GM23338 (cell line): Measurements from ENCODE around the gene WSCD1. TPM values are rescaled to one million over a fixed set of nuclear protein-coding genes. Genes with fewer than 3 reads are reported as not detected.

Source experiments
- ATAC-seq: fragments of 200-7000 bp; cut with Tn5 transposase; 3 replicates; pipeline ENCODE4 v1.9.1; 2020
- DNase-seq: peaks from one replicate; pipeline ENCODE4 v3.0.0-alpha.2; 2015; ENCODE audit warnings: low spot score
- H2AFZ ChIP-seq: fragments of 200-600 bp; sonication (generic); 2 replicates; pipeline ENCODE4 v1.8.0; 2016; ENCODE audit warnings: antibody characterized with exemption, mild to moderate bottlenecking, moderate library complexity
- H3F3A ChIP-seq: fragments of 200-600 bp; sonication (generic); replicated peaks from 2 replicates; pipeline ENCODE4 v1.8.0; 2017; ENCODE audit warnings: antibody characterized with exemption, mixed run types, low read depth
- H3K27ac ChIP-seq: fragments of 200-600 bp; sonication (generic); 2 replicates; pipeline ENCODE4 v1.6.1; 2016; ENCODE audit warnings: low read depth
- H3K27me3 ChIP-seq: fragments of 200-600 bp; sonication (generic); 2 replicates; pipeline ENCODE4 v1.8.0; 2016; ENCODE audit warnings: mild to moderate bottlenecking, mixed run types, moderate library complexity; ENCODE audit not compliant: insufficient read depth
- H3K36me3 ChIP-seq: fragments of 200-600 bp; sonication (generic); 2 replicates; pipeline ENCODE4 v1.8.0; 2016; ENCODE audit warnings: mild to moderate bottlenecking; ENCODE audit not compliant: insufficient read depth
- H3K4me1 ChIP-seq: fragments of 200-600 bp; sonication (generic); 2 replicates; pipeline ENCODE4 v1.8.0; 2016; ENCODE audit warnings: mild to moderate bottlenecking, moderate library complexity; ENCODE audit not compliant: insufficient read depth
- H3K4me2 ChIP-seq: fragments of 200-600 bp; sonication (generic); 2 replicates; pipeline ENCODE4 v1.7.1; 2017; ENCODE audit warnings: mixed run types
- H3K4me3 ChIP-seq: fragments of 200-600 bp; sonication (generic); 2 replicates; pipeline ENCODE4 v1.6.1; 2016; ENCODE audit warnings: mixed run types
- H3K79me2 ChIP-seq: fragments of 200-600 bp; sonication (generic); replicated peaks from 2 replicates; pipeline ENCODE4 v1.8.0; 2017; ENCODE audit warnings: mild to moderate bottlenecking; ENCODE audit not compliant: insufficient read depth
- H3K9me2 ChIP-seq: fragments of 200-600 bp; sonication (generic); 2 replicates; pipeline ENCODE4 v1.8.0; 2017; ENCODE audit not compliant: insufficient read depth
- H4K20me1 ChIP-seq: fragments of 200-600 bp; sonication (generic); replicated peaks from 2 replicates; pipeline ENCODE4 v1.8.0; 2017; ENCODE audit warnings: mild to moderate bottlenecking; ENCODE audit not compliant: insufficient read depth
- H3K27ac Mint-ChIP-seq: 2 replicates; pipeline ENCODE4 v1.8.0; 2020; ENCODE audit warnings: inconsistent platforms, mild to moderate bottlenecking, moderate library complexity, mixed read lengths
- H3K27me3 Mint-ChIP-seq: 3 replicates; pipeline ENCODE4 v1.8.0; 2022; ENCODE audit warnings: low read depth, mild to moderate bottlenecking, moderate library complexity, mixed read lengths, inconsistent platforms; ENCODE audit not compliant: insufficient read depth, poor library complexity
- H3K36me3 Mint-ChIP-seq: 3 replicates; pipeline ENCODE4 v1.8.0; 2021; ENCODE audit warnings: low read depth, mild to moderate bottlenecking, inconsistent platforms, moderate library complexity, mixed read lengths
- H3K4me1 Mint-ChIP-seq: 3 replicates; pipeline ENCODE4 v1.8.0; 2020; ENCODE audit warnings: mild to moderate bottlenecking, inconsistent platforms, mixed read lengths
- H3K4me3 Mint-ChIP-seq: 3 replicates; pipeline ENCODE4 v1.8.0; 2021; ENCODE audit warnings: moderate library complexity, mild to moderate bottlenecking, inconsistent platforms, mixed read lengths
- H3K9me3 Mint-ChIP-seq: 3 replicates; pipeline ENCODE4 v1.8.0; 2020; ENCODE audit warnings: moderate library complexity, mild to moderate bottlenecking, inconsistent platforms, mixed read lengths
- CREB1 ChIP-seq: fragments of 250-450 bp; sonication (Bioruptor Pico); IDR thresholded peaks from 2 replicates; pipeline ENCODE4 v1.5.0; 2020; ENCODE audit warnings: low read depth, mild to moderate bottlenecking, moderate library complexity
- EZH2 ChIP-seq: fragments of 200-600 bp; sonication (generic); IDR thresholded peaks from one replicate; pipeline ENCODE4 v1.8.0; 2017; ENCODE audit warnings: antibody characterized with exemption, mild to moderate bottlenecking, low read depth; ENCODE audit not compliant: unreplicated experiment
- JUNB ChIP-seq: IDR thresholded peaks from one replicate; pipeline ENCODE4 v1.6.1; 2016; ENCODE audit warnings: antibody characterized with exemption; ENCODE audit not compliant: unreplicated experiment
- NANOG ChIP-seq: IDR thresholded peaks from 2 replicates; pipeline ENCODE4 v1.6.1; 2016; ENCODE audit warnings: antibody characterized with exemption, borderline replicate concordance
- ZNF114 ChIP-seq: fragments of 250-450 bp; sonication (Bioruptor Pico); IDR thresholded peaks from 2 replicates; pipeline ENCODE4 v1.5.0; 2020; ENCODE audit warnings: mild to moderate bottlenecking, moderate library complexity
- ZNF331 ChIP-seq: fragments of 250-450 bp; sonication (Bioruptor Pico); IDR thresholded peaks from 2 replicates; pipeline ENCODE4 v1.5.0; 2020; ENCODE audit warnings: low read depth, mild to moderate bottlenecking, moderate library complexity
- polyA plus RNA-seq: library from polyadenylated mRNA; unstranded; fragments of >200 nt; fragmentation: Nextera tagmentation; extraction: Ambion mirVana; gene quantifications from 2 replicates; pipeline ENCODE4 v1.2.1, GENCODE V29; 2016
- total RNA-seq: library from RNA; depleted of rRNA; stranded (reverse); fragments of >200 nt; shearing (Covaris generic); gene quantifications from 2 replicates; pipeline ENCODE4 v1.2.3, GENCODE V29; 2014
- TF ChIP-seq, protein P1 (sequence below), 2 experiments: fragments of 200-600 bp in 1 of 2; sonication (generic) in 1 of 2; conservative IDR thresholded peaks; 2 replicates each; pipeline versions ENCODE4 v1.5.1 to v1.6.1; 2016 to 2017; ENCODE audit warnings: antibody characterized with exemption in 2 of 2, low read depth in 2 of 2, mild to moderate bottlenecking in 2 of 2, moderate library complexity in 1 of 2
- TF ChIP-seq, protein P2 (sequence below): IDR thresholded peaks from 2 replicates; pipeline ENCODE4 v1.6.1; 2016; ENCODE audit warnings: antibody characterized with exemption
- TF ChIP-seq, protein P3 (sequence below): fragments of 250-450 bp; sonication (Bioruptor Pico); IDR thresholded peaks from 2 replicates; pipeline ENCODE4 v1.5.0; 2020; ENCODE audit warnings: mild to moderate bottlenecking, moderate library complexity
- TF ChIP-seq, protein P4 (sequence below): IDR thresholded peaks from one replicate; pipeline ENCODE4 v1.6.1; 2018; ENCODE audit warnings: antibody characterized with exemption; ENCODE audit not compliant: unreplicated experiment

WSCD1 gene
- total and polyA plus RNA-seq, 2 experiments from 2014 or later = 6.1 to 38.9 TPM

DNA sequence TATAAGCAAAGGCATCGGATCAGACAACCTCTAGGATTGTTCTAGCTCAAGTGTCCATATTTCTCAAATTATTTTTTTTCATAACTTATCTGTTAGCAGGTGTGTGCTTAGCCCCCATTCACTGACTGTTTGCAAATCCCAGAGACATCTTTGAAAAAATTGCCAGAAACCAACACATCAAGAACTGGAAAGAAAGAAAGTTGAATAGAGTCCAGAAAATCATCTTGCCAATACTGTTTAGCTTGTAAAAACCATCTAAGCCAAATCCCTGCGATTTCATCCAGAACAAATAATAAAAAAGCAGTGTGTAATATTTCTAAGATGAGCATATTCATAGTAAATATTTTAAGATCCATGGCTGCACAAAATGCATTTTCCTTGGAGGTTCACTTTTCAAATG lies 64.5 kb downstream of the WSCD1 start:
- no peak overlapping the region for H3K4me3 ChIP-seq
- Mint-ChIP-seq H3K4me1 (peaks cover 19% of the 10 kb centered on the region), H3K36me3 (no peaks in the 10 kb centered on the region), H3K4me3 (no peak overlapping the region), H3K27ac (no peak overlapping the region), H3K27me3 (peaks cover 2% of the 10 kb centered on the region), H3K9me3 (0 out of 3 replicates have a peak, but pooled peaks cover 3% of the 10 kb centered on the region)
- no peak for TF ChIP-seq ZNF114 (CRISPR knock-in tag)
- H3K36me3 ChIP-seq = no peaks in the 10 kb centered on the region
- H3K9me2 ChIP-seq = no peaks in the 10 kb centered on the region
- H4K20me1 ChIP-seq = no peaks in the 10 kb centered on the region
- no peaks in the 10 kb centered on the region for H3K27me3 ChIP-seq
- no peak overlapping the region for H3K27ac ChIP-seq
- no peaks in the 10 kb centered on the region for H3K79me2 ChIP-seq
- no peak overlapping the region for H2AFZ ChIP-seq
- ATAC-seq (no peak), DNase-seq (no peak)
- no peaks in the 10 kb centered on the region for H3F3A ChIP-seq
- no peak overlapping the region for H3K4me2 ChIP-seq
- peaks cover 13% of the 10 kb centered on the region for H3K4me1 ChIP-seq

DNA sequence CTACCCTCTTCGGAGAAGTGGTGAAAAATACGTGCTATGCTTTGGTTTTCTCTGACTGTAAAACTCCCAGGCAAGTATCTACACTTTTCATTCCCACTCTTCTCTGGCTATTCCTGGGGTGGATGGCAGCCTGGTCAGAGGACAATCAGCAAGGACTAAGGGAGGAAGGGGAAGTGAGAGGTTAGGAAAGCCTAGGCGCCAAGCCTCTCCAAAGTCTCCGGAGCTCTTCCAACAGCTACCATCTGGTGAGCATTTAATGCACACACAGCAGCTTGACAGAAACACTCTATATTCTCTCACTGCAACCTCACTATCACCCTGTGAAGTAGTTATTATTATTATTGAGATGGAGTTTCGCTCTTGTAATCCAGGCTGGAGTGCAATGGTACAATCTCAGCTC lies 65.1 kb downstream of the WSCD1 start:
- Histone ChIP-seq H3K4me1 (peaks cover 17% of the 10 kb centered on the region), H3K4me2 (no peak overlapping the region), H3K27me3 (no peaks in the 10 kb centered on the region), H3K27ac (no peak overlapping the region), H3K4me3 (no peak overlapping the region), H2AFZ (no peak overlapping the region), H3K36me3 (no peaks in the 10 kb centered on the region), H4K20me1 (no peaks in the 10 kb centered on the region), H3K9me2 (no peaks in the 10 kb centered on the region), H3F3A (no peaks in the 10 kb centered on the region), H3K79me2 (no peaks in the 10 kb centered on the region)
- no peak for DNase-seq
- ATAC-seq = no peak
- H3K4me3 Mint-ChIP-seq = no peak overlapping the region
- peaks cover 23% of the 10 kb centered on the region for H3K4me1 Mint-ChIP-seq
- H3K9me3 Mint-ChIP-seq = 0 out of 3 replicates have a peak, but pooled peaks cover 3% of the 10 kb centered on the region
- H3K27me3 Mint-ChIP-seq = peaks cover 5% of the 10 kb centered on the region
- H3K36me3 Mint-ChIP-seq = no peaks in the 10 kb centered on the region
- H3K27ac Mint-ChIP-seq = no peak overlapping the region
- TF ChIP-seq CREB1 (CRISPR knock-in tag) (no peak), ZNF331 (CRISPR knock-in tag) (no peak), EZH2 (no peak), JUNB (no peak), NANOG (no peak)
- TF ChIP-seq, protein P1, sequence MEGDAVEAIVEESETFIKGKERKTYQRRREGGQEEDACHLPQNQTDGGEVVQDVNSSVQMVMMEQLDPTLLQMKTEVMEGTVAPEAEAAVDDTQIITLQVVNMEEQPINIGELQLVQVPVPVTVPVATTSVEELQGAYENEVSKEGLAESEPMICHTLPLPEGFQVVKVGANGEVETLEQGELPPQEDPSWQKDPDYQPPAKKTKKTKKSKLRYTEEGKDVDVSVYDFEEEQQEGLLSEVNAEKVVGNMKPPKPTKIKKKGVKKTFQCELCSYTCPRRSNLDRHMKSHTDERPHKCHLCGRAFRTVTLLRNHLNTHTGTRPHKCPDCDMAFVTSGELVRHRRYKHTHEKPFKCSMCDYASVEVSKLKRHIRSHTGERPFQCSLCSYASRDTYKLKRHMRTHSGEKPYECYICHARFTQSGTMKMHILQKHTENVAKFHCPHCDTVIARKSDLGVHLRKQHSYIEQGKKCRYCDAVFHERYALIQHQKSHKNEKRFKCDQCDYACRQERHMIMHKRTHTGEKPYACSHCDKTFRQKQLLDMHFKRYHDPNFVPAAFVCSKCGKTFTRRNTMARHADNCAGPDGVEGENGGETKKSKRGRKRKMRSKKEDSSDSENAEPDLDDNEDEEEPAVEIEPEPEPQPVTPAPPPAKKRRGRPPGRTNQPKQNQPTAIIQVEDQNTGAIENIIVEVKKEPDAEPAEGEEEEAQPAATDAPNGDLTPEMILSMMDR (conservative IDR thresholded peaks at IDR 0.05; ENCODE audit: low read depth in 2 of 2) = no peak
- TF ChIP-seq, protein P2, sequence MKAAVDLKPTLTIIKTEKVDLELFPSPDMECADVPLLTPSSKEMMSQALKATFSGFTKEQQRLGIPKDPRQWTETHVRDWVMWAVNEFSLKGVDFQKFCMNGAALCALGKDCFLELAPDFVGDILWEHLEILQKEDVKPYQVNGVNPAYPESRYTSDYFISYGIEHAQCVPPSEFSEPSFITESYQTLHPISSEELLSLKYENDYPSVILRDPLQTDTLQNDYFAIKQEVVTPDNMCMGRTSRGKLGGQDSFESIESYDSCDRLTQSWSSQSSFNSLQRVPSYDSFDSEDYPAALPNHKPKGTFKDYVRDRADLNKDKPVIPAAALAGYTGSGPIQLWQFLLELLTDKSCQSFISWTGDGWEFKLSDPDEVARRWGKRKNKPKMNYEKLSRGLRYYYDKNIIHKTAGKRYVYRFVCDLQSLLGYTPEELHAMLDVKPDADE = no peak
- TF ChIP-seq, protein P3, sequence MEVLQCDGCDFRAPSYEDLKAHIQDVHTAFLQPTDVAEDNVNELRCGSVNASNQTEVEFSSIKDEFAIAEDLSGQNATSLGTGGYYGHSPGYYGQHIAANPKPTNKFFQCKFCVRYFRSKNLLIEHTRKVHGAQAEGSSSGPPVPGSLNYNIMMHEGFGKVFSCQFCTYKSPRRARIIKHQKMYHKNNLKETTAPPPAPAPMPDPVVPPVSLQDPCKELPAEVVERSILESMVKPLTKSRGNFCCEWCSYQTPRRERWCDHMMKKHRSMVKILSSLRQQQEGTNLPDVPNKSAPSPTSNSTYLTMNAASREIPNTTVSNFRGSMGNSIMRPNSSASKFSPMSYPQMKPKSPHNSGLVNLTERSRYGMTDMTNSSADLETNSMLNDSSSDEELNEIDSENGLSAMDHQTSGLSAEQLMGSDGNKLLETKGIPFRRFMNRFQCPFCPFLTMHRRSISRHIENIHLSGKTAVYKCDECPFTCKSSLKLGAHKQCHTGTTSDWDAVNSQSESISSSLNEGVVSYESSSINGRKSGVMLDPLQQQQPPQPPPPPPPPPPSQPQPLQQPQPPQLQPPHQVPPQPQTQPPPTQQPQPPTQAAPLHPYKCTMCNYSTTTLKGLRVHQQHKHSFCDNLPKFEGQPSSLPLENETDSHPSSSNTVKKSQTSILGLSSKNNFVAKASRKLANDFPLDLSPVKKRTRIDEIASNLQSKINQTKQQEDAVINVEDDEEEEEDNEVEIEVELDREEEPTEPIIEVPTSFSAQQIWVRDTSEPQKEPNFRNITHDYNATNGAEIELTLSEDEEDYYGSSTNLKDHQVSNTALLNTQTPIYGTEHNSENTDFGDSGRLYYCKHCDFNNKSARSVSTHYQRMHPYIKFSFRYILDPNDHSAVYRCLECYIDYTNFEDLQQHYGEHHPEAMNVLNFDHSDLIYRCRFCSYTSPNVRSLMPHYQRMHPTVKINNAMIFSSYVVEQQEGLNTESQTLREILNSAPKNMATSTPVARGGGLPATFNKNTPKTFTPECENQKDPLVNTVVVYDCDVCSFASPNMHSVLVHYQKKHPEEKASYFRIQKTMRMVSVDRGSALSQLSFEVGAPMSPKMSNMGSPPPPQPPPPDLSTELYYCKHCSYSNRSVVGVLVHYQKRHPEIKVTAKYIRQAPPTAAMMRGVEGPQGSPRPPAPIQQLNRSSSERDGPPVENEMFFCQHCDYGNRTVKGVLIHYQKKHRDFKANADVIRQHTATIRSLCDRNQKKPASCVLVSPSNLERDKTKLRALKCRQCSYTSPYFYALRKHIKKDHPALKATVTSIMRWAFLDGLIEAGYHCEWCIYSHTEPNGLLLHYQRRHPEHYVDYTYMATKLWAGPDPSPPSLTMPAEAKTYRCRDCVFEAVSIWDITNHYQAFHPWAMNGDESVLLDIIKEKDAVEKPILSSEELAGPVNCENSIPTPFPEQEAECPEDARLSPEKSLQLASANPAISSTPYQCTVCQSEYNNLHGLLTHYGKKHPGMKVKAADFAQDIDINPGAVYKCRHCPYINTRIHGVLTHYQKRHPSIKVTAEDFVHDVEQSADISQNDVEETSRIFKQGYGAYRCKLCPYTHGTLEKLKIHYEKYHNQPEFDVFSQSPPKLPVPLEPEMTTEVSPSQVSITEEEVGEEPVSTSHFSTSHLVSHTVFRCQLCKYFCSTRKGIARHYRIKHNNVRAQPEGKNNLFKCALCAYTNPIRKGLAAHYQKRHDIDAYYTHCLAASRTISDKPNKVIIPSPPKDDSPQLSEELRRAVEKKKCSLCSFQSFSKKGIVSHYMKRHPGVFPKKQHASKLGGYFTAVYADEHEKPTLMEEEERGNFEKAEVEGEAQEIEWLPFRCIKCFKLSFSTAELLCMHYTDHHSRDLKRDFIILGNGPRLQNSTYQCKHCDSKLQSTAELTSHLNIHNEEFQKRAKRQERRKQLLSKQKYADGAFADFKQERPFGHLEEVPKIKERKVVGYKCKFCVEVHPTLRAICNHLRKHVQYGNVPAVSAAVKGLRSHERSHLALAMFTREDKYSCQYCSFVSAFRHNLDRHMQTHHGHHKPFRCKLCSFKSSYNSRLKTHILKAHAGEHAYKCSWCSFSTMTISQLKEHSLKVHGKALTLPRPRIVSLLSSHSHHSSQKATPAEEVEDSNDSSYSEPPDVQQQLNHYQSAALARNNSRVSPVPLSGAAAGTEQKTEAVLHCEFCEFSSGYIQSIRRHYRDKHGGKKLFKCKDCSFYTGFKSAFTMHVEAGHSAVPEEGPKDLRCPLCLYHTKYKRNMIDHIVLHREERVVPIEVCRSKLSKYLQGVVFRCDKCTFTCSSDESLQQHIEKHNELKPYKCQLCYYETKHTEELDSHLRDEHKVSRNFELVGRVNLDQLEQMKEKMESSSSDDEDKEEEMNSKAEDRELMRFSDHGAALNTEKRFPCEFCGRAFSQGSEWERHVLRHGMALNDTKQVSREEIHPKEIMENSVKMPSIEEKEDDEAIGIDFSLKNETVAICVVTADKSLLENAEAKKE (CRISPR knock-in tag) = no peak
- TF ChIP-seq, protein P4, sequence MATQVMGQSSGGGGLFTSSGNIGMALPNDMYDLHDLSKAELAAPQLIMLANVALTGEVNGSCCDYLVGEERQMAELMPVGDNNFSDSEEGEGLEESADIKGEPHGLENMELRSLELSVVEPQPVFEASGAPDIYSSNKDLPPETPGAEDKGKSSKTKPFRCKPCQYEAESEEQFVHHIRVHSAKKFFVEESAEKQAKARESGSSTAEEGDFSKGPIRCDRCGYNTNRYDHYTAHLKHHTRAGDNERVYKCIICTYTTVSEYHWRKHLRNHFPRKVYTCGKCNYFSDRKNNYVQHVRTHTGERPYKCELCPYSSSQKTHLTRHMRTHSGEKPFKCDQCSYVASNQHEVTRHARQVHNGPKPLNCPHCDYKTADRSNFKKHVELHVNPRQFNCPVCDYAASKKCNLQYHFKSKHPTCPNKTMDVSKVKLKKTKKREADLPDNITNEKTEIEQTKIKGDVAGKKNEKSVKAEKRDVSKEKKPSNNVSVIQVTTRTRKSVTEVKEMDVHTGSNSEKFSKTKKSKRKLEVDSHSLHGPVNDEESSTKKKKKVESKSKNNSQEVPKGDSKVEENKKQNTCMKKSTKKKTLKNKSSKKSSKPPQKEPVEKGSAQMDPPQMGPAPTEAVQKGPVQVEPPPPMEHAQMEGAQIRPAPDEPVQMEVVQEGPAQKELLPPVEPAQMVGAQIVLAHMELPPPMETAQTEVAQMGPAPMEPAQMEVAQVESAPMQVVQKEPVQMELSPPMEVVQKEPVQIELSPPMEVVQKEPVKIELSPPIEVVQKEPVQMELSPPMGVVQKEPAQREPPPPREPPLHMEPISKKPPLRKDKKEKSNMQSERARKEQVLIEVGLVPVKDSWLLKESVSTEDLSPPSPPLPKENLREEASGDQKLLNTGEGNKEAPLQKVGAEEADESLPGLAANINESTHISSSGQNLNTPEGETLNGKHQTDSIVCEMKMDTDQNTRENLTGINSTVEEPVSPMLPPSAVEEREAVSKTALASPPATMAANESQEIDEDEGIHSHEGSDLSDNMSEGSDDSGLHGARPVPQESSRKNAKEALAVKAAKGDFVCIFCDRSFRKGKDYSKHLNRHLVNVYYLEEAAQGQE = no peak
